GM12878 (cell line): ENCODE measurements around the gene KIAA1586.

Source experiments
- CREB1 ChIP-seq: IDR thresholded peaks from 2 replicates; pipeline ENCODE4 v1.6.1; 2012; ENCODE audit warnings: low read depth, mild to moderate bottlenecking, inconsistent platforms
- GABPA ChIP-seq: IDR thresholded peaks from 2 replicates; pipeline ENCODE4 v1.6.1; 2014; ENCODE audit warnings: antibody characterized with exemption, low read depth, mild to moderate bottlenecking, inconsistent platforms
- MYC ChIP-seq: IDR thresholded peaks from 2 replicates; pipeline ENCODE4 v1.6.1; 2011; ENCODE audit warnings: mild to moderate bottlenecking, low read length, moderate library complexity, inconsistent platforms; ENCODE audit not compliant: insufficient read depth, insufficient replicate concordance, insufficient read length, severe bottlenecking
- SIN3A ChIP-seq: IDR thresholded peaks from 2 replicates; pipeline ENCODE4 v1.6.1; 2012; ENCODE audit warnings: low read depth, low read length, improper control_type of control experiment
- TAF1 ChIP-seq: IDR thresholded peaks from 2 replicates; pipeline ENCODE4 v1.6.1; 2011; ENCODE audit warnings: mild to moderate bottlenecking, low read depth, low read length, borderline replicate concordance
- TF ChIP-seq, protein P1 (sequence below), 3 experiments: IDR thresholded peaks in 2 of 3; conservative IDR thresholded peaks in 1 of 3; 2 replicates each; pipeline ENCODE4 v1.5.1; 2011; ENCODE audit warnings: low read depth in 3 of 3, low read length in 3 of 3, mild to moderate bottlenecking in 3 of 3, control low read depth in 2 of 3, moderate library complexity in 2 of 3, inconsistent platforms in 1 of 3, mixed read lengths in 1 of 3; ENCODE audit not compliant: control insufficient read depth in 2 of 3, insufficient read depth in 1 of 3; ENCODE audit errors: extremely low read depth in 1 of 3
- TF ChIP-seq, protein P2 (sequence below): fragments of 450-650 bp; formaldehyde crosslinking; IDR thresholded peaks from 2 replicates; pipeline ENCODE4 v1.4.0; 2022; ENCODE audit warnings: mild to moderate bottlenecking, moderate library complexity
- TF ChIP-seq, protein P3 (sequence below): IDR thresholded peaks from 2 replicates; pipeline ENCODE4 v1.6.1; 2012; ENCODE audit warnings: low read length, inconsistent platforms

DNA sequence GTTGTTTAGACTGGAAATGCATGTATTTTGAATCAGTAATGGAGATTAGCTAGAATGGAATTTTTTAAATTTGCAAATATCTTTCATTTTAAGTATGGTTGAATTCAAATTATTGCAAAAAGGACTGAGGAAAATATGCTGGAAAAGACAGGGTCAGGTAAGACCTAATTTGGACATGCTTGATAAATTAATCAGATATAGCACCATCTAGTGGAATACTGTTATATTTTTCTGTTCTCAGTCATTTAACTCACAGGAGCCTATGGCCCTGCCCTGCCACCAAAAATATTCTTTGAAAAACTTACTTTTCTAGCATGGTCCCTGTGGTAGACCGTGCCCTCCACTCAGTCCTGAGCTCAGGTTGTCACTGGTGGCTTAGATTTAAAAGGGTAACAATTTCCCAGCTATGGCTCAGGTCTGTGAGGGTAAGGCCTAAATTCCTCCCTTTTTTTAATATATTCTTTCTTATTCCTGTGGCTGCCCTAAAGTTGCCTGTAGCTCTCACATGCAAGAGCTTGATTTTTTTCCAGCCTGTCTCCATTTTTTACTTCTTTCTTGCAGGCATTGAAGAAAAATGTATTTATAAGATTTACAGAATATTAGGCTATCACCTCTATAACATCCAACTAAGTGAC, 25.3 kb upstream of the KIAA1586 start:
- TF ChIP-seq, protein P1, sequence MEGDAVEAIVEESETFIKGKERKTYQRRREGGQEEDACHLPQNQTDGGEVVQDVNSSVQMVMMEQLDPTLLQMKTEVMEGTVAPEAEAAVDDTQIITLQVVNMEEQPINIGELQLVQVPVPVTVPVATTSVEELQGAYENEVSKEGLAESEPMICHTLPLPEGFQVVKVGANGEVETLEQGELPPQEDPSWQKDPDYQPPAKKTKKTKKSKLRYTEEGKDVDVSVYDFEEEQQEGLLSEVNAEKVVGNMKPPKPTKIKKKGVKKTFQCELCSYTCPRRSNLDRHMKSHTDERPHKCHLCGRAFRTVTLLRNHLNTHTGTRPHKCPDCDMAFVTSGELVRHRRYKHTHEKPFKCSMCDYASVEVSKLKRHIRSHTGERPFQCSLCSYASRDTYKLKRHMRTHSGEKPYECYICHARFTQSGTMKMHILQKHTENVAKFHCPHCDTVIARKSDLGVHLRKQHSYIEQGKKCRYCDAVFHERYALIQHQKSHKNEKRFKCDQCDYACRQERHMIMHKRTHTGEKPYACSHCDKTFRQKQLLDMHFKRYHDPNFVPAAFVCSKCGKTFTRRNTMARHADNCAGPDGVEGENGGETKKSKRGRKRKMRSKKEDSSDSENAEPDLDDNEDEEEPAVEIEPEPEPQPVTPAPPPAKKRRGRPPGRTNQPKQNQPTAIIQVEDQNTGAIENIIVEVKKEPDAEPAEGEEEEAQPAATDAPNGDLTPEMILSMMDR (IDR thresholded peaks at IDR 0.05 in 2 of 3, conservative IDR thresholded peaks at IDR 0.05 in 1 of 3; ENCODE audit: control insufficient read depth in 2 of 3, extremely low read depth in 1 of 3, insufficient read depth in 1 of 3, low read depth in 3 of 3, low read length in 3 of 3), result peak; percentile 38 to 47 (median 43); a peak in 4 of 6 replicates
- TF ChIP-seq SIN3A (no peak), MYC (no peak), TAF1 (no peak), GABPA (no peak), CREB1 (no peak)
- TF ChIP-seq, protein P2, sequence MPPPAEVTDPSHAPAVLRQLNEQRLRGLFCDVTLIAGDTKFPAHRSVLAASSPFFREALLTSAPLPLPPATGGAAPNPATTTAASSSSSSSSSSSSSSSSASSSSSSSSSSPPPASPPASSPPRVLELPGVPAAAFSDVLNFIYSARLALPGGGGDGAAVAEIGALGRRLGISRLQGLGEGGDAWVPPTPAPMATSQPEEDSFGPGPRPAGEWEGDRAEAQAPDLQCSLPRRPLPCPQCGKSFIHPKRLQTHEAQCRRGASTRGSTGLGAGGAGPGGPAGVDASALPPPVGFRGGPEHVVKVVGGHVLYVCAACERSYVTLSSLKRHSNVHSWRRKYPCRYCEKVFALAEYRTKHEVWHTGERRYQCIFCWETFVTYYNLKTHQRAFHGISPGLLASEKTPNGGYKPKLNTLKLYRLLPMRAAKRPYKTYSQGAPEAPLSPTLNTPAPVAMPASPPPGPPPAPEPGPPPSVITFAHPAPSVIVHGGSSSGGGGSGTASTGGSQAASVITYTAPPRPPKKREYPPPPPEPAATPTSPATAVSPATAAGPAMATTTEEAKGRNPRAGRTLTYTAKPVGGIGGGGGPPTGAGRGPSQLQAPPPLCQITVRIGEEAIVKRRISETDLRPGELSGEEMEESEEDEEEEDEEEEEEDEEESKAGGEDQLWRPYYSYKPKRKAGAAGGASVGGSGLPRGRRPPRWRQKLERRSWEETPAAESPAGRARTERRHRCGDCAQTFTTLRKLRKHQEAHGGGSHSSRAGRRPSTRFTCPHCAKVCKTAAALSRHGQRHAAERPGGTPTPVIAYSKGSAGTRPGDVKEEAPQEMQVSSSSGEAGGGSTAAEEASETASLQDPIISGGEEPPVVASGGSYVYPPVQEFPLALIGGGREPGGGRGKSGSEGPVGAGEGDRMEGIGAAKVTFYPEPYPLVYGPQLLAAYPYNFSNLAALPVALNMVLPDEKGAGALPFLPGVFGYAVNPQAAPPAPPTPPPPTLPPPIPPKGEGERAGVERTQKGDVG (CRISPR knock-in tag), result no peak
- TF ChIP-seq, protein P3, sequence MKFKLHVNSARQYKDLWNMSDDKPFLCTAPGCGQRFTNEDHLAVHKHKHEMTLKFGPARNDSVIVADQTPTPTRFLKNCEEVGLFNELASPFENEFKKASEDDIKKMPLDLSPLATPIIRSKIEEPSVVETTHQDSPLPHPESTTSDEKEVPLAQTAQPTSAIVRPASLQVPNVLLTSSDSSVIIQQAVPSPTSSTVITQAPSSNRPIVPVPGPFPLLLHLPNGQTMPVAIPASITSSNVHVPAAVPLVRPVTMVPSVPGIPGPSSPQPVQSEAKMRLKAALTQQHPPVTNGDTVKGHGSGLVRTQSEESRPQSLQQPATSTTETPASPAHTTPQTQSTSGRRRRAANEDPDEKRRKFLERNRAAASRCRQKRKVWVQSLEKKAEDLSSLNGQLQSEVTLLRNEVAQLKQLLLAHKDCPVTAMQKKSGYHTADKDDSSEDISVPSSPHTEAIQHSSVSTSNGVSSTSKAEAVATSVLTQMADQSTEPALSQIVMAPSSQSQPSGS, result no peak
